Measurements from ENCODE around the gene CDK2AP2.
"Not testable (repeated sequence)": the region's sequence is repeated elsewhere in the genome, so short reads cannot be mapped to it uniquely, and the experiment has no call there.

The CDK2AP2 gene

GRCh38 chr11:67523556-67524479 lies 15.9 kb upstream of the CDK2AP2 start:
- DNase-seq: no peak

GRCh38 chr11:67522844-67523555 lies 15.0 kb upstream of the CDK2AP2 start, which contains the start of gene CABP2:
CABP2 (minus strand) TSS chr11:67523446; CDS start chr11:67523326, 120 bp downstream.
- no peak for DNase-seq

GRCh38 chr11:67522338-67522737 lies 14.4 kb upstream of the CDK2AP2 start:
- DNase-seq: no peak

- DNase-seq: no peak
These were observed 14.0 kb upstream of the CDK2AP2 start for GRCh38 chr11:67521924-67522323.

GRCh38 chr11:67520856-67521824 lies 13.2 kb upstream of the CDK2AP2 start:
- DNase-seq: no peak

GRCh38 chr11:67519726-67520125 lies 11.8 kb upstream of the CDK2AP2 start:
- DNase-seq: no peak

- no peak for DNase-seq
These were observed 10.0 kb upstream of the CDK2AP2 start for GRCh38 chr11:67517784-67518552.

- DNase-seq: no peak
These were observed 8.8 kb upstream of the CDK2AP2 start for GRCh38 chr11:67516806-67517205.

GRCh38 chr11:67514116-67514515 lies 6.2 kb upstream of the CDK2AP2 start:
- DNase-seq: no peak

- DNase-seq: not testable (repeated sequence)
These were observed 3.6 kb upstream of the CDK2AP2 start for GRCh38 chr11:67511558-67511957.

- no peak for DNase-seq
These were observed 2.0 kb upstream of the CDK2AP2 start for GRCh38 chr11:67510023-67510345.

GRCh38 chr11:67508486-67509121 lies 642 bp upstream of the CDK2AP2 start:
- DNase-seq: peak; percentile 99

GRCh38 chr11:67507242-67507863 lies 609 bp downstream of the CDK2AP2 start:
- DNase-seq: no peak

- DNase-seq: no peak
These were observed 1.4 kb downstream of the CDK2AP2 start for GRCh38 chr11:67506426-67507051.

- peak; percentile 82 for DNase-seq
These were observed 2.2 kb downstream of the CDK2AP2 start for GRCh38 chr11:67505605-67506396.

- DNase-seq: peak; percentile 59
These were observed 2.9 kb downstream of the CDK2AP2 start, which contains the start of gene PITPNM1 for GRCh38 chr11:67504950-67505581. PITPNM1 (minus strand) TSS chr11:67505363; CDS start chr11:67504180, 1,183 bp downstream.

- DNase-seq: no peak
These were observed 3.7 kb downstream of the CDK2AP2 start for GRCh38 chr11:67504005-67504949.
